Activated CD4-positive, alpha-beta T cell treated with anti-CD3 and anti-CD28 coated beads, Interleukin-2, amount 50 U/mL, for 4 hours (primary cell): ENCODE data around the gene SULT1A3.
"Not testable (repeated sequence)": the region's sequence is repeated elsewhere in the genome, so short reads cannot be mapped to it uniquely, and the experiment has no call there.

Experiments
- DNase-seq, 2 experiments: peaks; one replicate each; pipeline ENCODE4 v3.0.0-alpha.2; 2020

SULT1A3 gene

DNA sequence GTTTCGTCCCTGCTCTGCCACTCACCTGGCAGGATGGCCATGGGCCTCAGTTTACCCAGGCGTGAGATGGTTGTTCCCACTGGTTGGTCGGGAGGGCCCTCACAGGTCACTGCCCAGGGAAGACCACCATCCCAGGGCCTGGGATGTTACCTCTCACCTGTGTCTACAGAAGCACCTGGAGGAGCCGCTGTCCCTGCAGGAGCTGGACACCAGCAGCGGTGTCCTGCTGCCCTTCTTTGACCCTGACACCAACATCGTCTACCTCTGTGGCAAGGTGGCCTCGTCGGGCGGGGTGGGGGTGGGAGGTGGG, 11.5 kb upstream of the SULT1A3 start:
- DNase-seq = no peak

DNA sequence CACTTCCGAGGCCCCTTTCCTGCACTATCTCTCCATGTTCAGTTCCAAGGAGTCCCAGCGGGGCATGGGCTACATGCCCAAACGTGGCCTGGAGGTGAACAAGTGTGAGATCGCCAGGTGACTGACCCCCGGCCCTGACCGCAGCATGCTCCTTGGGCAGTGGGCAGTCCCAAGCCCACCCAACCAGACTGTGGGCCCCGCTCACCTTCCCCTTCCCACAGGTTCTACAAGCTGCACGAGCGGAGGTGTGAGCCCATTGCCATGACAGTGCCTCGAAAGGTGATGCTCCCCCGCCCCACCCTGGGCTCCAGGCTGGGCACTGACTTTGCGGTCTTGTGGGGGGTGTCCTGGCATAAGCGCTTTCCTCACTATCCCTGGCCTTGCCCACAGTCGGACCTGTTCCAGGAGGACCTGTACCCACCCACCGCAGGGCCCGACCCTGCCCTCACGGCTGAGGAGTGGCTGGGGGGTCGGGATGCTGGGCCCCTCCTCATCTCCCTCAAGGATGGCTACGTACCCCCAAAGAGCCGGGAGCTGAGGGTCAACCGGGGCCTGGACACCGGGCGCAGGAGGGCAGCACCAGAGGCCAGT, 11.0 kb upstream of the SULT1A3 start:
- no peak for DNase-seq

- not testable (repeated sequence) for DNase-seq
Measured at GRCh38 chr16:30191158-30191557, 7.9 kb upstream of the SULT1A3 start.

- DNase-seq = not testable (repeated sequence)
Measured at GRCh38 chr16:30193098-30193497, 6.0 kb upstream of the SULT1A3 start.

DNA sequence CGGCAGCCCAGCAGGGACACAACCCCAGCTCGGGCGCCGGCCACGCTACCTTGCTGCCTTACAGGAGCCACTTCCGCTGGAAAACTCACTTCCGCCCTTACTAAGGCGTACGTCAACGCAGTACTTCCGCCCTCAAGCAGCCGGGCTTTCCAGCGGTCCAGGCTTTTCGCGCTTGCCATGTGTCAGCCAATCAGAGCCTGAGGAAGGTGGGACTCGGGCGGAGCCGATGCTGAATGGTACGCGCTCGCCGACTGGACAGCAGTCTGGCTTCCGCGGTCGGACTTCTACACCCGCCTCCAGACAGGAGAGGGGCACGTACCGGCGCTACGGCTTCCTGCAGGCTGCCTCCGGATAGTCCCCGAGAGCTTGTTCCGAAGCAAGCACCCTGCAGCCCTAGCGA, 5.4 kb upstream of the SULT1A3 start, which contains the start of the genes BOLA2B and SLX1A:
TSS of gene BOLA2B (minus strand) at position 52 of the 400 bp plus-strand sequence. CDS start 71 bp downstream, outside the sequence.
TSS of gene SLX1A (plus strand) at position 261 of the 400 bp plus-strand sequence. CDS start 210 bp downstream, outside the sequence.
- DNase-seq = not testable (repeated sequence)

DNA sequence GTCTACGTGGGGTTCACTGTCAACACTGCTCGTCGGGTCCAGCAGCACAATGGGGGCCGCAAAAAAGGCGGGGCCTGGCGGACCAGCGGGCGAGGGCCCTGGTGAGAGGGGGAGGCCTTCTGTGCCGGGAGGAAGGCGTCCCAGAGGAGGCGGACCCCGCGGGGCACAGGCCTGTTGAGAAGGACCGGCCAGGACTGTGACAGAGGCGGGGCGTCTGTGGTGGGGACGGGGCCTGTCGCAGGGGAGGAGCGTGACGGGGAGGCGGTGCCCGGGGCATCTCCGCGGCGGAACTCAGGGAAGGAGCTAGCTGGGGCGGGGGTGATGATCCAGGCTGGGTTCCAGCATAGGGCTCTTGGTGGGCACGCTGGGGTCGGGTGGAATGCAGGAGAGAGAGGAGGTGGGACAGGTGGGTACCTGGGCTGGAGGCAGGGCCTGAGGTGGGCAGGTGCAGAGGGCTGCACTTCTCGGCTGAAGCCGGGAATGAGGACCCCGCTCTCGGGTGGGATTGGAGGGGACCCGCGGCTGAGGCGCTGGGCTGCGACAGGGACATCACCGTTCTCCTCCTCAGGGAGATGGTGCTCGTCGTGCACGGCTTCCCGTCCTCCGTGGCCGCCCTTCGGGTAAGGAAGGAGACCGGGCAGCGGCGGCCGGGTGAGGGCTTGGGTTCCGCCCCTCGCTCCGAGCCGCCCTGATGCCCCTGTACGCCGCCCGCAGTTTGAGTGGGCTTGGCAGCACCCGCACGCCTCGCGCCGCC, 4.7 kb upstream of the SULT1A3 start:
- not testable (repeated sequence) for DNase-seq

DNA sequence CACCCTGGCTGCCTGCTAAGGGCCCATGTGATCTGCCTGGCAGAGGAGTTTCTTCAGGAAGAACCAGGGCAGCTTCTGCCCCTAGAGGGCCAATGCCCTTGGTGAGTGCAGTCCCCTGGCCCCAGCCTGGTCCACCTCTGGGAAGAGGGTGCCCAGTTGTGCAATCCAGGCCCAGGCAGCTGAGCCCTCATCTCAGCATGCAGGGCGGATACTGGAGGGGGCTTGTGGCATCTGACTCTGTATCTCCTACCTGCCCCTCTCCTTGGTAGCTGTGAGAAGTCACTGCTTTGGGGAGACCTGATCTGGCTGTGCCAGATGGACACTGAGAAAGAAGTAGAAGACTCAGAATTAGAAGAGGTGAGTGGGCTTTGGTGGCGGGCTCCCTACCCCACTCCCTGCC, 2.1 kb upstream of the SULT1A3 start:
- DNase-seq = not testable (repeated sequence)

GRCh38 chr16:30199608-30200343, 721 bp downstream of the SULT1A3 start:
- DNase-seq = not testable (repeated sequence)

- DNase-seq = peak in 1 of 2 experiments; percentile 0
Measured at GRCh38 chr16:30205541-30206236, 6.6 kb downstream of the SULT1A3 start.

- not testable (repeated sequence) for DNase-seq
Measured at GRCh38 chr16:30206252-30206651, 7.2 kb downstream of the SULT1A3 start.

DNA sequence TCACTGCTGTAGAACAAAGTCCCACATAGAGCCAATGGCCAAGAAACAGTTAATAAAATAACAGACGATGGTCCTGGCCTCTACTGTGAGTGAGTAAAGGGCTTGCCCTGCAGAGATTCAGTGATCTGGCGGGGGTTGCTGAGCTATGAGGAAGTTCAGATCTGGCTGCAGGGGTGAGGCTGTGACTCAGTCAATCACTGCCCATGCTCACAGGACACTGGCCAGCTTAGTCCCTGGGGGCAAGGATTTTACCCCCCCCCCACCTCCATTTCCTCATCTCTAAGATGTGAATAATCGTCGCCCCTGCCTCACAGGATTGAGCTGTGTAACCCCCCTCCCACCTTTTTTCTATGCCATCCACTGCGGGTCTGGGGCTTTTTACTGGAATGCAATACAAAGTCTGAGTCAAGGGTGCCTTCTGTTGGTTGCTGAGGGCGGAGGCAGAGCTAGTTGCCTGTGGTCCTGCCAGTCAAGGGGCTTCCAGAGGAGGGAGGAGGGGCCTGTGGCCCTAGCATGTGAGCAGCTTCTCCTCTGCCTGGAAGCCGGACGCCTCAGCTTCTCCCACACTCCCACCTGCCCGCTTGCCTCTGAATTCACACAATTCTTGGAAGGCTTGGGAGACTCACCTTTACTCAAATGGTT, 8.1 kb downstream of the SULT1A3 start:
- DNase-seq = not testable (repeated sequence)

DNA sequence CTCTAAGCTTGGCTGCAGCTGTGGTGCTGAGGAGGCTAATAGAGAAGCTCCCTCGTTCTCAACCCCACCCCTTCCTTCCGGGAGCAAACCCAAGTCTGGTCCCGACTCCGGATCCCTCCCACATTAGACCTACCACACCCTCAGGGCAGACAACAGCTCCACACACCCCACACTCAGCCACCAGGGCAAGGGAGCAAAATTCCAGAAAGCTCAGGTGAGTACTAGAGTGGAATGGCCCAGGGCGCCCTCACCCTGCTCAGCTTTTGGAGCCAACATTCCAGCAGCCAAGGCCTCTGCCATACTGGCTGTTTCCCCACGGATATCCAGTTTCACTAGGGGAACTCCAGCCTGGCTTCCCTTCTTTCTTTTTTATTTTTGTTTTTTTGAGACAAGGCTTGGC, 10.0 kb downstream of the SULT1A3 start:
- peak; percentile 29 to 37 for DNase-seq

DNA sequence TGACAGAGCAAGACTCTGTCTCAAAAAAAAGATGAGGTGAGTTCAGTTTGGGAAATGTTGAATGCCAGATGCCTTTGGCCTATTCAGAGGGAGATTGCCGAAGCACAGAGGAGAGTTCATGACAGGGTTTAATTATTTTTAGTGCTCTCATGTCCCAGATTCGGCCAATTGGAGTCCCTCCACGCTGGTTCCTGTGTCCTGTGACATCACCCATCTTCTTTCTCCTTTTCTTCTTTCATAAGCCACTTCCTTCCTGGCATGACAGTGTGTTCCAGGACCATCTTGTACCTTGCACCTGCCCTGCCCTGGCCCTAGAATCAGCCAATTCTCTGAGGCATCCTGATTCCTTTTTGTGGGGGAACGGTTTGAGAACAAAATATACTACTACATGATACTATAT, 12.4 kb downstream of the SULT1A3 start:
- DNase-seq = not testable (repeated sequence)

DNA sequence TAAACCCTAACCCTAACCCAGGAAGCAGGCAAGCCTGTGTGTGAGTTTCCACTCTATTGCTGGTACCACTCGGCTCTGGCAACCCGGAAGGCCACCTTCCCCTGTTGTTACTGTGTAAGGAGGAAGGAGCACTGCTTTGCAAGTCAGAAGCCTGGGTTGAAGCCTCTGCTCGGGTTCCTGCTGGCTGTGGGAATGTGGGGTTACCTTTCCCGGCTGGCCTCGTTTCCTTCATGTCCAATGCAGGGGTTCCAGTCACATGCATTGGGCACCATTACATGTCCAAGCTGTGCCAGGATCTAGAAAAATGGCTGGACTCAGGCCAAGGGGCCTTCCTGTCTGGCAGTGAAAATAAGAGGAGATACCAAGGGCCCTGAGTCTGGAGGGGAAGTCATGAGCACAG, 18.0 kb downstream of the SULT1A3 start:
- DNase-seq = peak in 1 of 2 experiments; percentile 0

GRCh38 chr16:30248379-30248778, 49.3 kb downstream of the SULT1A3 start, which contains the start of gene NPIPB13:
NPIPB13 (minus strand) TSS chr16:30248479; CDS start chr16:30245573, 2,906 bp downstream.
- not testable (repeated sequence) for DNase-seq
